ENCODE results near the gene LILRB5. TPM values are rescaled to one million over a fixed set of nuclear protein-coding genes. Genes with fewer than 3 reads are reported as not detected.
A peak's percentile ranks its signal among the peaks of the same experiment; 100 is the strongest.

Gene LILRB5
- total RNA-seq, 1 experiment from 2014 or later: 0.05 TPM

- no peaks in the 10 kb centered on the region for H3K9me3 ChIP-seq (ENCODE audit: control insufficient read depth, insufficient read depth, low read depth, low read length)
- H3K27me3 ChIP-seq (ENCODE audit: control insufficient read depth, insufficient read depth, low read length): no peaks in the 10 kb centered on the region
- in situ Hi-C loops (cut with HindIII; ENCODE audit: low pct_unique_long_range_greater_than_20kb, low sequenced_read_pairs) (no loop called here), intact Hi-C loops (cut with micrococcal nuclease; ENCODE audit: unreplicated experiment) (no loop called here)
- DNase-seq (ENCODE audit: low read depth, low spot score): no peak
- ChIA-PET CTCF (no interaction called here), POLR2A (no interaction called here)
- TF ChIP-seq TCF7L2 (IDR thresholded peaks at IDR 0.05; ENCODE audit: low read depth, low read length) (no peak), POLR2AphosphoS5 (IDR thresholded peaks at IDR 0.05; ENCODE audit: low read depth, low read length) (peak; percentile 52), REST (IDR thresholded peaks at IDR 0.05; ENCODE audit: insufficient read depth in 1 of 2, low read depth in 2 of 2, low read length in 1 of 2) (no peak), SIN3A (IDR thresholded peaks at IDR 0.05; ENCODE audit: borderline replicate concordance, insufficient read depth, low read depth, low read length) (no peak)
- TF ChIP-seq, protein P1, sequence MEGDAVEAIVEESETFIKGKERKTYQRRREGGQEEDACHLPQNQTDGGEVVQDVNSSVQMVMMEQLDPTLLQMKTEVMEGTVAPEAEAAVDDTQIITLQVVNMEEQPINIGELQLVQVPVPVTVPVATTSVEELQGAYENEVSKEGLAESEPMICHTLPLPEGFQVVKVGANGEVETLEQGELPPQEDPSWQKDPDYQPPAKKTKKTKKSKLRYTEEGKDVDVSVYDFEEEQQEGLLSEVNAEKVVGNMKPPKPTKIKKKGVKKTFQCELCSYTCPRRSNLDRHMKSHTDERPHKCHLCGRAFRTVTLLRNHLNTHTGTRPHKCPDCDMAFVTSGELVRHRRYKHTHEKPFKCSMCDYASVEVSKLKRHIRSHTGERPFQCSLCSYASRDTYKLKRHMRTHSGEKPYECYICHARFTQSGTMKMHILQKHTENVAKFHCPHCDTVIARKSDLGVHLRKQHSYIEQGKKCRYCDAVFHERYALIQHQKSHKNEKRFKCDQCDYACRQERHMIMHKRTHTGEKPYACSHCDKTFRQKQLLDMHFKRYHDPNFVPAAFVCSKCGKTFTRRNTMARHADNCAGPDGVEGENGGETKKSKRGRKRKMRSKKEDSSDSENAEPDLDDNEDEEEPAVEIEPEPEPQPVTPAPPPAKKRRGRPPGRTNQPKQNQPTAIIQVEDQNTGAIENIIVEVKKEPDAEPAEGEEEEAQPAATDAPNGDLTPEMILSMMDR (IDR thresholded peaks at IDR 0.05): no peak
- H3K36me3 ChIP-seq (ENCODE audit: control insufficient read depth, insufficient read depth, low read length): peaks cover 21% of the 10 kb centered on the region
- peak; percentile 32 for ATAC-seq
- H3K4me1 ChIP-seq (ENCODE audit: control insufficient read depth, insufficient read depth, low read length): peaks cover 72% of the 10 kb centered on the region
- no TSS peak for BruUV-seq (replicated peaks)
- H3K4me3 ChIP-seq (ENCODE audit: low read depth in 2 of 2, low read length in 2 of 2): no peak overlapping the region
- peak overlapping the region; percentile 64; the same call in 1 of the 2 replicates for H3K27ac ChIP-seq (ENCODE audit: low read length)
Observed at GRCh38 chr19:54208784-54209057, 48.4 kb downstream of the LILRB5 start.

DNA sequence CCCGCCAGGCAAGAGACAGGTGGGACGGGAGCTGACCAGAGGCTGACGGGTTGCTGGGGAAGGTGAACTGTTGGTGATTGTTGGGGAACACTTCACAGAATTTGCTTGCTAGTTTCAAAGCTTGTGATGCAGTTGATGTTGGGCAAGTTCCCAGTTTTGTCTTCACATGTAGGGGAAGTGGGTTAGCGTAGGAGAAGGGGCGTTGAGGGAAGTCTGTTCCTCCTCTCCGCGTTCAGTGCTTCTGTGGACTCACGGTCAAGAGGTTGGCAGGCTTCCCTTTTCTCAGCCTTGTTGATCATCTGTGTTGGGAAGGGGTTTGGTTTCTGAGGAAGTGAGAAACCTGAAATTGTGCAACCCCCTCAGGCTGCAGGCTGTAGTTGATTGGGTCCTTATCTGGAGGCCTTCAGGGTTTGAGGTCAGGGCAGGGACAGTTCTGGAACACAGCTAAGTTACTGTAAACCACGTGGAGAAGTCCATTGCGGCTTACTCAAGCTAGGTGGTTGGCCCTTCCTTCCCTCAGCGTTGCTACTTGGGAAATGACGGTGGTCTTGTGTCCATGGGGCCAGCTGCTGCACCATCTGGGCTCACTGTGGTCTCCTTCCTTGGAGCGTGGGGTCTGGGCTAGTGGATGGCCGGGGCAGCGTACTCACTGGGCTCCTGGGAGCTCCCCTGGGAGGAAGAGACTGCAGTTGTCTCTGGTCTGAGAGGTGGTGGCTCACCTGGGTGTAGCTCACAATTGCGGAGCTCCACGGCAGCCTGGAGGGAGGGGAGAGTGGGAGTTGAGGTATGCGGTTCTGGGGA is 48.9 kb downstream of the LILRB5 start:
- peak overlapping the region; percentile 23 for H3K27ac ChIP-seq (ENCODE audit: low read length)
- peak; percentile 29 for ATAC-seq
- in situ Hi-C loops (cut with HindIII; ENCODE audit: low pct_unique_long_range_greater_than_20kb, low sequenced_read_pairs) (no loop called here), intact Hi-C loops (cut with micrococcal nuclease; ENCODE audit: unreplicated experiment) (no loop called here)
- BruUV-seq (replicated peaks): no TSS peak
- DNase-seq (ENCODE audit: low read depth, low spot score): no peak
- ChIA-PET POLR2A (interaction anchor here (0.5 kb wide), 1 partner anchor 1952 kb away, joined by 13 read pairs; no protein-coding TSS in a partner anchor), CTCF (no interaction called here)
- H3K4me1 ChIP-seq (ENCODE audit: control insufficient read depth, insufficient read depth, low read length): peaks cover 77% of the 10 kb centered on the region
- TF ChIP-seq SIN3A (IDR thresholded peaks at IDR 0.05; ENCODE audit: borderline replicate concordance, insufficient read depth, low read depth, low read length) (0 out of 2 replicates have a peak, but pooled peaks have one; percentile 51), TCF7L2 (IDR thresholded peaks at IDR 0.05; ENCODE audit: low read depth, low read length) (no peak), REST (IDR thresholded peaks at IDR 0.05; ENCODE audit: insufficient read depth in 1 of 2, low read depth in 2 of 2, low read length in 1 of 2) (no peak), POLR2AphosphoS5 (IDR thresholded peaks at IDR 0.05; ENCODE audit: low read depth, low read length) (peak; percentile 84)
- TF ChIP-seq, protein P1 (IDR thresholded peaks at IDR 0.05): no peak
- no peaks in the 10 kb centered on the region for H3K9me3 ChIP-seq (ENCODE audit: control insufficient read depth, insufficient read depth, low read depth, low read length)
- no peak overlapping the region for H3K4me3 ChIP-seq (ENCODE audit: low read depth in 2 of 2, low read length in 2 of 2)
- peaks cover 24% of the 10 kb centered on the region for H3K36me3 ChIP-seq (ENCODE audit: control insufficient read depth, insufficient read depth, low read length)
- H3K27me3 ChIP-seq (ENCODE audit: control insufficient read depth, insufficient read depth, low read length): no peaks in the 10 kb centered on the region
